Measurements from ENCODE around the gene USP32. TPM values are rescaled to one million over a fixed set of nuclear protein-coding genes. Genes with fewer than 3 reads are reported as not detected.

The USP32 gene
- polyA plus RNA-seq, 1 donor (not counting 4 experiments of a cell fraction or from before 2014, with no cell fraction given), result 37.6 TPM

DNA sequence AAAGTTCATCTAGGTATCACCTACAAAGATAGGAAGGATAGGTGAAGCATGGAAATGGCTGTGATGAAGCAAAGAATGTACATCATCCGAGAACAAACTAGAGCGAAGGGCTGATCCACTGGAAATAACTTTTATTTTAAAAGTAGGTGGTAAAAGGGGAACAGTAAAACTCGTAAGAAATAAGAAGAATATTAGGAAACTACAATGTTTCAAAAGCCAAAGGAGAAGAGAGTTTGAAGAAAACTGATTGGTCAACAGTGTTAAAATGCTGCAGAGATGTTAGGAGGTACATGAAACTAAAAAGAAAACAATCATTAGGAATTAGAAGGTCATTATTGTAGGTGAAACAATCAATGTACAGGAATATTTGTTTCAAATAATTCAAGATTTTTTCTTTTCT lies 108.1 kb downstream of the USP32 start:
- no peaks in the 10 kb centered on the region for H3K9me1 ChIP-seq (ENCODE audit: control insufficient read depth, extremely low read depth, insufficient read depth, low read length)
- no peak overlapping the region for H3K4me3 ChIP-seq (ENCODE audit: control insufficient read depth in 2 of 3, extremely low read depth in 1 of 3, insufficient read depth in 2 of 3, low read depth in 1 of 3, low read length in 3 of 3)
- H3K4me1 ChIP-seq (ENCODE audit: control insufficient read depth, extremely low read depth, insufficient read depth, low read length), result no peaks in the 10 kb centered on the region
- H2AFZ ChIP-seq (ENCODE audit: control insufficient read depth, low read length), result no peak overlapping the region
- H3K27ac ChIP-seq (ENCODE audit: control insufficient read depth, insufficient read depth, low read length), result no peak overlapping the region
- H3K27me3 ChIP-seq (ENCODE audit: control insufficient read depth, extremely low read depth, insufficient read depth, low read length), result no peaks in the 10 kb centered on the region
- no peak overlapping the region for H3K9ac ChIP-seq (ENCODE audit: control insufficient read depth, extremely low read depth, insufficient read depth, low read length)
- H3K4me2 ChIP-seq (ENCODE audit: control insufficient read depth, extremely low read depth, insufficient read depth, low read depth, low read length), result no peak overlapping the region
- TF ChIP-seq EZH2 (IDR thresholded peaks at IDR 0.05; ENCODE audit: low read length) (no peak), CTCF (optimal IDR thresholded peaks at IDR 0.05 in 1 of 3, IDR thresholded peaks at IDR 0.05 in 1 of 3, conservative IDR thresholded peaks at IDR 0.05 in 1 of 3; ENCODE audit: extremely low read depth in 1 of 3, insufficient read depth in 2 of 3, low read length in 3 of 3) (no peak)
- peaks cover 4 to 9% of the 10 kb centered on the region in 2 experiments for H3K36me3 ChIP-seq (ENCODE audit: control insufficient read depth in 2 of 2, extremely low read depth in 1 of 2, insufficient read depth in 2 of 2, low read length in 2 of 2)
- FAIRE-seq (no peak), DNase-seq (ENCODE audit: low read depth, low spot score) (no peak)
- no peaks in the 10 kb centered on the region for H3K9me3 ChIP-seq (ENCODE audit: control insufficient read depth, low read depth, low read length)
- dilution Hi-C loops (cut with MboI; ENCODE audit: extremely low pct_ligation_motif_present, low sequenced_read_pairs), result no loop called here
- H3K79me2 ChIP-seq (ENCODE audit: control insufficient read depth, insufficient read depth, low read length), result no peaks in the 10 kb centered on the region
- no peaks in the 10 kb centered on the region for H4K20me1 ChIP-seq (ENCODE audit: control insufficient read depth, extremely low read depth, insufficient read depth, low read length)

- H3K79me2 ChIP-seq (ENCODE audit: control insufficient read depth, insufficient read depth, low read length), result no peaks in the 10 kb centered on the region
- no peak overlapping the region for H3K27ac ChIP-seq (ENCODE audit: control insufficient read depth, insufficient read depth, low read length)
- no peaks in the 10 kb centered on the region for H3K9me3 ChIP-seq (ENCODE audit: control insufficient read depth, low read depth, low read length)
- no peaks in the 10 kb centered on the region for H3K9me1 ChIP-seq (ENCODE audit: control insufficient read depth, extremely low read depth, insufficient read depth, low read length)
- H3K9ac ChIP-seq (ENCODE audit: control insufficient read depth, extremely low read depth, insufficient read depth, low read length), result no peak overlapping the region
- FAIRE-seq, result no peak
- no peaks in the 10 kb centered on the region for H4K20me1 ChIP-seq (ENCODE audit: control insufficient read depth, extremely low read depth, insufficient read depth, low read length)
- TF ChIP-seq CTCF (optimal IDR thresholded peaks at IDR 0.05 in 1 of 3, IDR thresholded peaks at IDR 0.05 in 1 of 3, conservative IDR thresholded peaks at IDR 0.05 in 1 of 3; ENCODE audit: extremely low read depth in 1 of 3, insufficient read depth in 2 of 3, low read length in 3 of 3) (no peak), EZH2 (IDR thresholded peaks at IDR 0.05; ENCODE audit: low read length) (no peak)
- H3K27me3 ChIP-seq (ENCODE audit: control insufficient read depth, extremely low read depth, insufficient read depth, low read length), result no peaks in the 10 kb centered on the region
- no peak overlapping the region for H3K4me3 ChIP-seq (ENCODE audit: control insufficient read depth in 2 of 3, extremely low read depth in 1 of 3, insufficient read depth in 2 of 3, low read depth in 1 of 3, low read length in 3 of 3)
- no peaks in the 10 kb centered on the region for H3K36me3 ChIP-seq (ENCODE audit: control insufficient read depth in 2 of 2, extremely low read depth in 1 of 2, insufficient read depth in 2 of 2, low read length in 2 of 2)
- no peaks in the 10 kb centered on the region for H3K4me1 ChIP-seq (ENCODE audit: control insufficient read depth, extremely low read depth, insufficient read depth, low read length)
- H2AFZ ChIP-seq (ENCODE audit: control insufficient read depth, low read length), result no peak overlapping the region
- H3K4me2 ChIP-seq (ENCODE audit: control insufficient read depth, extremely low read depth, insufficient read depth, low read depth, low read length), result no peak overlapping the region
- dilution Hi-C loops (cut with MboI; ENCODE audit: extremely low pct_ligation_motif_present, low sequenced_read_pairs), result no loop called here
- no peak for DNase-seq (ENCODE audit: low read depth, low spot score)
Observed at GRCh38 chr17:60280673-60281072, 111.3 kb downstream of the USP32 start.
